ENCODE results near the gene FLNC.
A peak's percentile ranks its signal among the peaks of the same experiment; 100 is the strongest.

The FLNC gene

GRCh38 chr7:128799451-128799850 lies 30.8 kb upstream of the FLNC start:
- no peak for DNase-seq (ENCODE audit: low read depth)
- H3K4me3 ChIP-seq (ENCODE audit: low read depth, low read length) = no peak overlapping the region

- no peak for DNase-seq (ENCODE audit: low read depth)
- no peak overlapping the region for H3K4me3 ChIP-seq (ENCODE audit: low read depth, low read length)
Measured at GRCh38 chr7:128800567-128800966, 29.6 kb upstream of the FLNC start.

- DNase-seq (ENCODE audit: low read depth) = no peak
- no peak overlapping the region for H3K4me3 ChIP-seq (ENCODE audit: low read depth, low read length)
Measured at GRCh38 chr7:128801003-128801402, 29.2 kb upstream of the FLNC start.

- H3K4me3 ChIP-seq (ENCODE audit: low read depth, low read length) = no peak overlapping the region
- no peak for DNase-seq (ENCODE audit: low read depth)
Measured at GRCh38 chr7:128801667-128802418, 28.4 kb upstream of the FLNC start.

GRCh38 chr7:128804484-128804883 lies 25.7 kb upstream of the FLNC start:
- no peak for DNase-seq (ENCODE audit: low read depth)
- H3K4me3 ChIP-seq (ENCODE audit: low read depth, low read length) = no peak overlapping the region

GRCh38 chr7:128805225-128805624 lies 25.0 kb upstream of the FLNC start:
- H3K4me3 ChIP-seq (ENCODE audit: low read depth, low read length) = no peak overlapping the region
- DNase-seq (ENCODE audit: low read depth) = no peak

GRCh38 chr7:128807191-128807590 lies 23.0 kb upstream of the FLNC start:
- no peak for DNase-seq (ENCODE audit: low read depth)
- no peak overlapping the region for H3K4me3 ChIP-seq (ENCODE audit: low read depth, low read length)

- H3K4me3 ChIP-seq (ENCODE audit: low read depth, low read length) = no peak overlapping the region
- no peak for DNase-seq (ENCODE audit: low read depth)
Measured at GRCh38 chr7:128809363-128809762, 20.8 kb upstream of the FLNC start.

- no peak overlapping the region for H3K4me3 ChIP-seq (ENCODE audit: low read depth, low read length)
- no peak for DNase-seq (ENCODE audit: low read depth)
Measured at GRCh38 chr7:128810473-128810872, 19.7 kb upstream of the FLNC start.

- no peak for DNase-seq (ENCODE audit: low read depth)
- H3K4me3 ChIP-seq (ENCODE audit: low read depth, low read length) = no peak overlapping the region
Measured at GRCh38 chr7:128810997-128811396, 19.2 kb upstream of the FLNC start.

- DNase-seq (ENCODE audit: low read depth) = no peak
Measured at GRCh38 chr7:128811631-128812430, 18.4 kb upstream of the FLNC start.

GRCh38 chr7:128812514-128813168 lies 17.6 kb upstream of the FLNC start:
- DNase-seq (ENCODE audit: low read depth) = no peak
- H3K4me3 ChIP-seq (ENCODE audit: low read depth, low read length) = no peak overlapping the region

More at GRCh38 chr7:128811631-128812430, 18.4 kb upstream of the FLNC start:
- H3K4me3 ChIP-seq (ENCODE audit: low read depth, low read length) = no peak overlapping the region

GRCh38 chr7:128814499-128814898 lies 15.7 kb upstream of the FLNC start:
- DNase-seq (ENCODE audit: low read depth) = no peak
- H3K4me3 ChIP-seq (ENCODE audit: low read depth, low read length) = no peak overlapping the region

GRCh38 chr7:128815289-128815942 lies 14.8 kb upstream of the FLNC start:
- no peak overlapping the region for H3K4me3 ChIP-seq (ENCODE audit: low read depth, low read length)
- DNase-seq (ENCODE audit: low read depth) = no peak

GRCh38 chr7:128818694-128819093 lies 11.5 kb upstream of the FLNC start:
- H3K4me3 ChIP-seq (ENCODE audit: low read depth, low read length) = no peak overlapping the region
- no peak for DNase-seq (ENCODE audit: low read depth)

GRCh38 chr7:128821724-128822123 lies 8.5 kb upstream of the FLNC start:
- no peak for DNase-seq (ENCODE audit: low read depth)
- no peak overlapping the region for H3K4me3 ChIP-seq (ENCODE audit: low read depth, low read length)

GRCh38 chr7:128826512-128826911 lies 3.7 kb upstream of the FLNC start:
- DNase-seq (ENCODE audit: low read depth) = no peak
- no peak overlapping the region for H3K4me3 ChIP-seq (ENCODE audit: low read depth, low read length)

- DNase-seq (ENCODE audit: low read depth) = no peak
Measured at GRCh38 chr7:128826916-128827247, 3.3 kb upstream of the FLNC start.

GRCh38 chr7:128827248-128827958 lies 2.8 kb upstream of the FLNC start:
- no peak overlapping the region for H3K4me3 ChIP-seq (ENCODE audit: low read depth, low read length)
- peak; percentile 93 for DNase-seq (ENCODE audit: low read depth)

More at GRCh38 chr7:128826916-128827247, 3.3 kb upstream of the FLNC start:
- H3K4me3 ChIP-seq (ENCODE audit: low read depth, low read length) = no peak overlapping the region

Data from skeletal muscle cell (primary cell).